GM06990 (cell line): ENCODE results near the gene SETDB1.

Experiments
- DNase-seq: peaks from one replicate; pipeline ENCODE4 v3.0.0-alpha.2; 2011; ENCODE audit not compliant: insufficient read length; ENCODE audit errors: extremely low read depth
- H3K27me3 ChIP-seq: replicated peaks from 2 replicates; pipeline ENCODE4 v1.6.0; 2011; ENCODE audit warnings: low read length; ENCODE audit not compliant: control insufficient read depth, insufficient read depth
- H3K36me3 ChIP-seq: 2 replicates; pipeline ENCODE4 v1.5.1; 2011; ENCODE audit warnings: low read length; ENCODE audit not compliant: control insufficient read depth, insufficient read depth
- H3K4me3 ChIP-seq: replicated peaks from 2 replicates; pipeline ENCODE4 v1.5.1; 2011; ENCODE audit warnings: low read depth, mild to moderate bottlenecking, control low read depth, low read length
- TF ChIP-seq, protein P1 (sequence below): IDR thresholded peaks from 2 replicates; pipeline ENCODE4 v1.5.1; 2011; ENCODE audit warnings: low read length, control low read depth, mild to moderate bottlenecking, inconsistent platforms; ENCODE audit not compliant: insufficient read depth, poor library complexity, severe bottlenecking

The SETDB1 gene

DNA sequence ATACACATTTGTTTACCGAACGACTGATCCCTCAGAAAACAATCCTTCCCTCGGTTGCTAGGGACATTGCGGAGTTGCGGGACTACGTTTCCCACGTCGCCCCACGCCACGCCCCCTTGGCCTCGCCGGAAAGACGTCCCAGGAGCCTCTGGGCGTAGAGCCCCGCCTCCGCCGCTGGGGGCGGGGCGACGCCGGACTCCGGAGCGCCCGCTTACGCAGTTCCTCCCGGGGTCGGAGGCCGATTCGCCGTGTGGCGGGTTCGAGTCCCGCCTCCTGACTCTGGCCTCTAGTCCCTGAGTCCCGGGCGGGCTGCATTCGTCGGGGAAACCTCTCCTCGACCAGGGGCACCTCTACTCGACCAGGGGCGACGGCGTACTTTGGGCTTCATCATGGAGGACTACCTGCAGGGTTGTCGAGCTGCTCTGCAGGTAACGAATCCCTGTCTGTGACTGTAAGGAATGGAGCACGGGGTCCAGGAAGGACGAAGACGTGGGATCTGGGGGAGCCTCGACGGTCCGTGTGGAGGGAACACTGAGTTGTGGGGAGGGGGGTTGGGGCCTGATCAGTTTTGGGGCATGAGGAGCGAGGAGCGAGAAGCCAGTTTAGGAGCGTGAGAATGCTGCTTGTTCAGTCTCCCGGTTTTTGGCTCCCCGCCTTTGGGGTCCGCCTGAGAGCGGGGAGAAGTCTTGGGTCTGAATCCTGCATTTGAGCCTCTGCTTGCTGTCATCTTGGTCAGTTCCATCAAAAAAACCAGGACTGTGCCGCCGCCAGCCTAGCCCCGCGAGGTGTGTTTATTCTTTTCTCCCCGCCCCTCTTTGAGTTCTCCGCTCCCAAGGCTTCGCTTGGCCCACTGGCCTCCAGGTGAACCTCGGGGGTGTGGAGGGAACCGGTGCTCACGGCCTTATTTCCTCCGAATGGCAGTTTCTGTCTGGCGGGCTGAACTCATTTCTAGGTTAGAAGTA, 82.4 kb downstream of the SETDB1 start, which contains the start of gene PRUNE1:
PRUNE1 (plus strand) TSS at position 206 of the 962 bp plus-strand sequence; CDS start at position 390, 184 bp downstream.
- Histone ChIP-seq H3K4me3 (peak within 1 kb of the TSS; percentile 92), H3K36me3 (no peaks in the 10 kb centered on the region), H3K27me3 (no peaks in the 10 kb centered on the region)
- TF ChIP-seq, protein P1, sequence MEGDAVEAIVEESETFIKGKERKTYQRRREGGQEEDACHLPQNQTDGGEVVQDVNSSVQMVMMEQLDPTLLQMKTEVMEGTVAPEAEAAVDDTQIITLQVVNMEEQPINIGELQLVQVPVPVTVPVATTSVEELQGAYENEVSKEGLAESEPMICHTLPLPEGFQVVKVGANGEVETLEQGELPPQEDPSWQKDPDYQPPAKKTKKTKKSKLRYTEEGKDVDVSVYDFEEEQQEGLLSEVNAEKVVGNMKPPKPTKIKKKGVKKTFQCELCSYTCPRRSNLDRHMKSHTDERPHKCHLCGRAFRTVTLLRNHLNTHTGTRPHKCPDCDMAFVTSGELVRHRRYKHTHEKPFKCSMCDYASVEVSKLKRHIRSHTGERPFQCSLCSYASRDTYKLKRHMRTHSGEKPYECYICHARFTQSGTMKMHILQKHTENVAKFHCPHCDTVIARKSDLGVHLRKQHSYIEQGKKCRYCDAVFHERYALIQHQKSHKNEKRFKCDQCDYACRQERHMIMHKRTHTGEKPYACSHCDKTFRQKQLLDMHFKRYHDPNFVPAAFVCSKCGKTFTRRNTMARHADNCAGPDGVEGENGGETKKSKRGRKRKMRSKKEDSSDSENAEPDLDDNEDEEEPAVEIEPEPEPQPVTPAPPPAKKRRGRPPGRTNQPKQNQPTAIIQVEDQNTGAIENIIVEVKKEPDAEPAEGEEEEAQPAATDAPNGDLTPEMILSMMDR = no peak
- peak; percentile 98 for DNase-seq

DNA sequence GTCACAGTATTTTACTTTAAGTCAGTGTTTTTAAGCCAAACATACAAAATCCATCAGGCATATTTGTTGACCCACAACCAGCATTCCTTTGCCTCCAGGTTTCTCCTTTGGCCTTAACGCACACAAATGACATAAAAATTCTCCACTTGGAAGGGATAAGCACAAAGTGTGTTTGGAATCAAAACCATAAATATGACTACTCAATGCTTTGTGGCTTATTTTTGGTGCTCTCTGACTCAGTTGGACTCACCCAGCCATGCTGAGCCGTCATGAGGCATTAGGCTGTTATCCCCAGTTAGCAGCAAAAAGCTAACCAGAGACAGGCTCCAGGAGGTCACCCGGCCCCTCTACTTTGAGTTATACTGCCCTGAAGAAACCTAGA, 83.0 kb downstream of the SETDB1 start:
- DNase-seq = no peak
- peak overlapping the region; percentile 92 for H3K4me3 ChIP-seq
- no peaks in the 10 kb centered on the region for H3K36me3 ChIP-seq
- TF ChIP-seq, protein P1 = no peak
- no peaks in the 10 kb centered on the region for H3K27me3 ChIP-seq

DNA sequence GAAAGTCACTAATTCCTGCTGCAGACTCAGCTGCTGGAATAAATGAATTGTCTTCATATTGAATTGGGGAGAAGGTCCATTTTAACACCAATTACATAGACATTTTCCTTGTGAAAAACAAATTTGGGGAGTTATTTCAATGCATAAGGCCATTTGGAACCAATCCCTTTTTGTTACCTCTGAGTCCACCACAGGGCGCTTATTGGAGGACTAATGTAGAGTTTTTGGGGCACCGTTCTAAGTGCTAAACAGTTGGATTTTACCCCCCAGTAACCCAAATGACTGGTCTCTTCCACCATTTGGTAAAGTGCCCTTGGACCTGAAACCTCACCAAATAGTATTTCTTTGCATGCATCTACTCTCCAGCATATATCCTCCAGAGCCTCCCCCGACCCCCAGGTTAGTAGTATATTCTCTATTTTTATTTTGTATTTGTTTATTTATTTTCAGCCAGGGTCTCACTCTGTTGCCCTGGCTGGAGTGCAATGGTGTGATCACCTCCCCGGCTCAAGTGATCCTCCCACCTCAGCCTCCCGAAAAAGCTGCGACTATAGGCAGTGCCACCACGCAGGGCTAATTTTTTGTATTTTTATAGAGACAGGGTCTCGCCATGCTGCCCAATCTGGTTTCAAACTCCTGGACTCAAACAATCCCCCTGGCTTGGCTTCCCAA, 83.6 kb downstream of the SETDB1 start:
- no peaks in the 10 kb centered on the region for H3K36me3 ChIP-seq
- TF ChIP-seq, protein P1 = no peak
- no peak overlapping the region for H3K4me3 ChIP-seq
- DNase-seq = no peak
- H3K27me3 ChIP-seq = no peaks in the 10 kb centered on the region

DNA sequence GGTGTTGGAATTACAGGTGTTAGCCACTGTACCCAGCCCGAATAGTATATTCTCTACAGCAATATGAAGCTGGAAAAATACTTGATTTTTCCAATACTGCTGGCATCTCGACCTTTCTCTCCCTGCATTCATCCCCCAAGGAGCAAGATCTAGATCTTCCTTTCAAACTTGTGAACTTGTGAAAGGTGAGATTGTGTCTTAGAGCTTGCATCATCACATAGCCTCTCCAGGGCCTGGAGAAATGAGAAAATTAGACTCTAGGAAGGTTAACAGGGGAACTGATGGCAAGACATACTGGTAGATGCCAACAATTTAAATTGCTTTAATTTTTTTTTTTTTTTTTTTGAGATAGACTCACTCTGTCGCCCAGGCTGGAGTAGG, 84.2 kb downstream of the SETDB1 start:
- Histone ChIP-seq H3K27me3 (no peaks in the 10 kb centered on the region), H3K36me3 (no peaks in the 10 kb centered on the region), H3K4me3 (no peak overlapping the region)
- TF ChIP-seq, protein P1 = no peak
- no peak for DNase-seq

DNA sequence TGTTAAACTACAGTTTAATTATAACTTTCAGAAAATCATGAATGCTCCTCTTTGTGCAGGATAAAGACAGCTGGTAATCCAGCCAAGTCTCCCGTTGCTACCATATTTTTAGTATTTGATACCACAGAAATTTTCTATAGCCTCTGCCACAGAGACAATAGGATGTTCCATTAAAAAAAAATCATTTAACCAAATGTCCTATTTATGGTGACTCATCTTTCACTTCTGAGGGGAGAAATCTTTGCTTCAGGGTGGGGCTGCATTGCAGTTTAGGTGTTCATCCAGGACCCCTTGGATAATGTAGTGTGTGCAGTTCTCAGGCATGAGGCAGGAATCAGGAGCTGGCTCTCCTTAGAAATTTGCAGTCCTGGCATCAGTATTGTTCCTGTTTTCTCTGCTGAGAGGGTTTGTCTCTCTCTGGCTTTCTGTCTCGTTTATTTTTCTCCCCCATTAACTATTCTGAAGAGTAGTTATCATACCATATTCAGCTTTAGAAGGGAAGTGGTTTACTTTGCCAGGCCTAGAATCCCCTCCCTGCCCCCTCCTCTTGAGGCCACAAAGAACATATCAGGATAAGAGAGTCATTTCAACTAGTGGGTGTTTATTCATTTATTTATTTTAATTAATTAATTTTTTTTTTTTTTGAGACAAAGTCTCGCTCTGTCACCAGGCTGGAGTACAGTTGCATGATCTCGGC, 85.1 kb downstream of the SETDB1 start:
- DNase-seq = no peak
- H3K36me3 ChIP-seq = no peaks in the 10 kb centered on the region
- H3K4me3 ChIP-seq = no peak overlapping the region
- H3K27me3 ChIP-seq = no peaks in the 10 kb centered on the region
- TF ChIP-seq, protein P1 = no peak
